ENCODE measurements around the gene MRPL27. TPM values are rescaled to one million over a fixed set of nuclear protein-coding genes. Genes with fewer than 3 reads are reported as not detected.

The MRPL27 gene
- total RNA-seq, 1 donor from 2014 or later, result 57.5 TPM

DNA sequence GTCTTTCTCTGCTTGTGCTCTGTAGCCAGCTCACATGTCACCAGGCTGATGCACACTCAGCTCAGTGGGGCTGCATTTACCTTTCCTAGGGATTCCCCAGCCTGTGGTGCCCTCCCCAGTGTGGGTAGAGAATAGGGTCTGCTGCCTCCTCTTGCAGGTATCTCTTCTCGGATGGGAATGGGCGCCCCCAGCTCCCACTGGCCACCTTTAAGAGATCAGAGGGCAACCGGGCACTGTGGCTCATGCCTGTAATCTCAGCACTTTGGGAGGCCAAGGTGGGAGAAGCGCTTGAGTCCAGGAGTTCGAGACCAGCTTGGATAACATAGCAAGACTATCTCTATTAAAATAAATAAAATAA lies 23.8 kb downstream of the MRPL27 start:
- Mint-ChIP-seq H3K9me3 (no peaks in the 10 kb centered on the region), H3K4me1 (peaks cover 22% of the 10 kb centered on the region), H3K27ac (no peak overlapping the region), H3K27me3 (ENCODE audit: low read depth) (no peaks in the 10 kb centered on the region), H3K4me3 (no peak overlapping the region), H3K36me3 (peaks cover 10% of the 10 kb centered on the region)
- TF ChIP-seq, protein P1, sequence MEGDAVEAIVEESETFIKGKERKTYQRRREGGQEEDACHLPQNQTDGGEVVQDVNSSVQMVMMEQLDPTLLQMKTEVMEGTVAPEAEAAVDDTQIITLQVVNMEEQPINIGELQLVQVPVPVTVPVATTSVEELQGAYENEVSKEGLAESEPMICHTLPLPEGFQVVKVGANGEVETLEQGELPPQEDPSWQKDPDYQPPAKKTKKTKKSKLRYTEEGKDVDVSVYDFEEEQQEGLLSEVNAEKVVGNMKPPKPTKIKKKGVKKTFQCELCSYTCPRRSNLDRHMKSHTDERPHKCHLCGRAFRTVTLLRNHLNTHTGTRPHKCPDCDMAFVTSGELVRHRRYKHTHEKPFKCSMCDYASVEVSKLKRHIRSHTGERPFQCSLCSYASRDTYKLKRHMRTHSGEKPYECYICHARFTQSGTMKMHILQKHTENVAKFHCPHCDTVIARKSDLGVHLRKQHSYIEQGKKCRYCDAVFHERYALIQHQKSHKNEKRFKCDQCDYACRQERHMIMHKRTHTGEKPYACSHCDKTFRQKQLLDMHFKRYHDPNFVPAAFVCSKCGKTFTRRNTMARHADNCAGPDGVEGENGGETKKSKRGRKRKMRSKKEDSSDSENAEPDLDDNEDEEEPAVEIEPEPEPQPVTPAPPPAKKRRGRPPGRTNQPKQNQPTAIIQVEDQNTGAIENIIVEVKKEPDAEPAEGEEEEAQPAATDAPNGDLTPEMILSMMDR (IDR thresholded peaks at IDR 0.05; ENCODE audit: unreplicated experiment), result no peak
- DNase-seq (ENCODE audit: low spot score in 2 of 2, unreplicated experiment in 2 of 2), result no peak

DNA sequence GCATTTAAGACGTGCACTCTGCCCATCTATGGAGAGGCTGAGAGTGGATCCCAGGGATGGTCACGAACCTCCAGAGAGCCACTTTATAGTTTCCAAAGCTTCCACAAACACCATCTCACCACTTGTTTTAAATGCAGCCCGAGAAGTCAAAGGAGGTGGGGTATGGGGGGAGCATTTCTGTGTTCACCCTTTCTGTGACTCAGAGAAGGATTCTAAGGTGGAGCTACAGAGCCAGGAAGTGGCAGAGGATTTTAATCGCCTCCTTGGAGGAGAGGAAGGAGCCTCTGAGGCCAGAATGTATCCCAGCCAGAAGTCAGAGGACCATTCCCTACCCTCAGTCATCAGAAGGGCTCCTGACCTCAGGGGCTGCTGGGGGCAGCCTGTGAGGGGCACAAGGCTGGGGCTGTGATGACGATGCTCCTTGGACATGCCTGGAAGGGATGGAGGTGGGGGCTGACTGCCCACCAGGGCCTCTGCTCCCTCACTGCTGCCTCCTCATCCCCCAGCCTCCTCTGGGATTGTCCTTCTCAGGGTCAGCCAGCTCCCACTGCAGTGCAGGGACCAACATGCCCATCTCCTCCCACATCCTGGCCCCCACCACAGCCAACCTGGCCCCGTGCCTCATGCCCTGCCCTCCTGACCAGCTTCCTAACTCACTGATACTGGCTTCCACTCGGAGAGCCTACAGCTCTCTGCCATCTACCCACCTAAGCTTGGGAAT lies 24.3 kb downstream of the MRPL27 start:
- H3K27ac Mint-ChIP-seq, result no peak overlapping the region
- H3K36me3 Mint-ChIP-seq, result peaks cover 10% of the 10 kb centered on the region
- TF ChIP-seq, protein P1 (IDR thresholded peaks at IDR 0.05; ENCODE audit: unreplicated experiment), result no peak
- DNase-seq (ENCODE audit: low spot score in 2 of 2, unreplicated experiment in 2 of 2), result no peak
- peak overlapping the region; percentile 91 for H3K4me3 Mint-ChIP-seq
- no peaks in the 10 kb centered on the region for H3K27me3 Mint-ChIP-seq (ENCODE audit: low read depth)
- H3K9me3 Mint-ChIP-seq, result no peaks in the 10 kb centered on the region
- peaks cover 22% of the 10 kb centered on the region for H3K4me1 Mint-ChIP-seq

DNA sequence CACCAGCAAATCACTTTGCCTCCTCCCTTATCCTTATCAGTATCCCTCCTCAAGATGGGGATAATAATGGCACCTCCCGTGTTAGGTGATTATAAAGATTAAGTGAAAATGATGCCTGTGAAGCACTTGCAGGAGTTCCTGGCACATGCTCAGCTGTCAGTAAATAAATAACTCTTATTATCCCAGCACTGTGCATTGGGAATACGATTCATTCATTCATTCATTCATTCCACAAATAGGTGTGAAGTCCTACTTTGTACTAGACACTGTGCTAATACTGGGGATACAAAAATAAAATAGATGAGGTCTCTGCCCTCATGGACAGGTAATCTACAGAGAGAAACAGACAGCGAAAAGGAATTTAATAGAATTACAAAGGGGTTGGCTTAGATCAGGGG lies 25.1 kb downstream of the MRPL27 start:
- Mint-ChIP-seq H3K9me3 (no peaks in the 10 kb centered on the region), H3K4me3 (peak overlapping the region; percentile 91), H3K4me1 (peaks cover 22% of the 10 kb centered on the region), H3K36me3 (peaks cover 5% of the 10 kb centered on the region), H3K27me3 (ENCODE audit: low read depth) (no peaks in the 10 kb centered on the region), H3K27ac (no peak overlapping the region)
- TF ChIP-seq, protein P1 (IDR thresholded peaks at IDR 0.05; ENCODE audit: unreplicated experiment), result no peak
- DNase-seq (ENCODE audit: low spot score in 2 of 2, unreplicated experiment in 2 of 2), result no peak

DNA sequence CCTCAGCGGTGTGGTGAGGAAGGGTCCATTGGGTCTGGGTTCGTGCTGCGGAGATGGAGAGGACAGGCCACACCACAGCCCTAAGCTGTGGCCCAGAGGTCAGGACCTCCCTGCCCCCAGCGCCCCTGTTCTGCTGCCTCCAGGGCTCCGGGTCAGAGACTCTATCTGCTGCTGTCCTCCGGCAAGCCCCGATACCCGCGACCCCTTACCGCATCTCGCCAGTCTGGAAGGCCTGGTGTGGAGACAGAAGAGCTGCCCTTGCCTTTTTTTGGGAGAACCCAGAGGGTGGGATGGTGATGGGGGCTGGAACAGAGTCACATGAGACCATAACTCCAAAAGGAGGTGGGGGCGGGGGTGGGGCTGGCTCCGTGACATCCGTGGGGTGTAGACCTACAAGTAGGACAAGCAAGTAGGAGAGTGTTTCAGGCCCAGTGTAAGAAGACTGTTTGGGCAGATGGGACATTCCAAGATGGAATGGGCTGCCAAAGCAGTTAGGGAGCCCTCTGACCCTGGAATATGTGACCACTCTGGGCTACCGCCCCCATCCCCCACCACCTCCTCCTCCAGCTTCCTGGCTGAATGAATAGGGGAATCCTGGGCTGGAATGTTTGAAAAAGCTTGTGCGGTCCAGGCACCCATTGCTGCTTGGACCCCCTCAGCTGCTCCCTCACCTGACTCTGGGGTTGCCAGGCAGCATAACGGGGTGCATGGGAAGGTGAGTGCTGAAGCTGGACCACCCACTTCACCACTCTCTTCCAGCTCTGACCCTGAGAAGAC lies 25.7 kb downstream of the MRPL27 start:
- DNase-seq (ENCODE audit: low spot score in 2 of 2, unreplicated experiment in 2 of 2), result no peak
- H3K4me1 Mint-ChIP-seq, result peaks cover 22% of the 10 kb centered on the region
- H3K27ac Mint-ChIP-seq, result peak overlapping the region; percentile 72
- H3K4me3 Mint-ChIP-seq, result peak overlapping the region; percentile 91
- peaks cover 5% of the 10 kb centered on the region for H3K36me3 Mint-ChIP-seq
- no peaks in the 10 kb centered on the region for H3K9me3 Mint-ChIP-seq
- TF ChIP-seq, protein P1 (IDR thresholded peaks at IDR 0.05; ENCODE audit: unreplicated experiment), result no peak
- H3K27me3 Mint-ChIP-seq (ENCODE audit: low read depth), result no peaks in the 10 kb centered on the region

DNA sequence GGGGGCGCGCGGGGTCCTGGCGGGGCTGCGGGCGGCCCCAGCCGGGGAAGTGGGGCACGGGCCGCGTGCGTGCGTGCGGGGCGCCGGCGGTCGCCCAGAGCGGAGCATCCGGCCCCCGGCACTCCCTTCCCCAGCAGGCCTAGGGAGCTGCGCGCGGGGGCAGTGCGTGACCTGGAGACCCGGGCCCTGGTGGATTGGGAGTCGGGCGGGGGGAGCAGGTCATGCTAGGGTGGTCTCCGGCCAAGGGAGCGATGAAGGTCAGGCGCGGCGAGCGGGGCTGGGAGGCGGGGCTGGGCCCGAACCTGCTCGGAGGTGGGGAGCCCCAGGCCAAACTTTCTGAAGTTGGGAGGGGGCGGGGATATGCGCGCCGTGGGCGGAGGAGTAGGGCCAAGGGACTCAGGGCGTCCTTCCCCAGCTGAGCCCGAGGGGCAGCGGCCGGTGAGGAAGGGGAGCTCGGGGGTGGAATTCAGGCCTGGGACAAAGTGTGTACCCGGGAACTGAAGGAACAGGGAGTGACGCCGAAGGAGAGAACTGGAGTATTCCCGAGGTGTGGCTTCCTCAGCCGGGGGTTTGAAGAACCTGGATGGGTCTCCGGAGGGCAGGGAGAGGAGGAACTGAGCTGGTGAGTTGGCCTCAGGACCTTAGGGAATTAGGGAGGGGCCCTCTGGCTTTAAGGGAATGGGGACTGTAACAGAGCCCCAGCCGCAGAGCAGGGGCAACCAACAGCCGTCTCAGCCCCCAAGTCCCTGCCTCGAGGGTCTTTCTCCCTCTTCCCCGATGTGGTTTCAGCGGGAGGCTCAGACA lies 26.5 kb downstream of the MRPL27 start:
- peak in 1 of 2 experiments; percentile 56 for DNase-seq (ENCODE audit: low spot score in 2 of 2, unreplicated experiment in 2 of 2)
- Mint-ChIP-seq H3K9me3 (no peaks in the 10 kb centered on the region), H3K4me1 (peaks cover 22% of the 10 kb centered on the region), H3K27me3 (ENCODE audit: low read depth) (no peaks in the 10 kb centered on the region), H3K36me3 (peaks cover under 1% of the 10 kb centered on the region), H3K27ac (peak overlapping the region; percentile 72), H3K4me3 (peak overlapping the region; percentile 91)
- TF ChIP-seq, protein P1 (IDR thresholded peaks at IDR 0.05; ENCODE audit: unreplicated experiment), result no peak

Measured in mesothelial cell of epicardium (in vitro differentiated cells).